HG02798 (cell line): ENCODE results near the gene FAM221B.

Experiments
- ATAC-seq: cut with Tn5 transposase; IDR thresholded peaks from one replicate; pipeline ENCODE4 v1.9.1; 2021; ENCODE audit warnings: mild to moderate bottlenecking; ENCODE audit not compliant: unreplicated experiment, poor library complexity

The FAM221B gene

DNA sequence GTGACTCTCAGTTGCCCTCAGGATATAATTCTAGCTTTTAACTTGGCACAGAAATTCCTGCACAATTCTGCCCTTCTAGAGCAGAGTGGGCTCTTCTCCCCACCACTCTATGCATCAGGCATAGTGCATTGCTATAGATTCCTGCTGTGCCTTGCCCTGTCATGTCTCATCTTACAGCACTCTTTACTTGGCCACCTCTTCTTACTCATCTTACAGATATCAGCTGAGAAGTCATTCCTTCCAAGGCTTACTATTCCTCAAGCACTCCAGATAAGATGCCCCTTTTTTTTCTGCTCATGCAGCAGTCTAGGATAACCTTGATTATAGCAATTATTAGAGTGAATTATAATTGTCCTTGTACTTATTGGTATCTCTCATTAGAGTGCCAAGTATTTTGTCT lies 5.6 kb downstream of the FAM221B start:
- no peak for ATAC-seq

DNA sequence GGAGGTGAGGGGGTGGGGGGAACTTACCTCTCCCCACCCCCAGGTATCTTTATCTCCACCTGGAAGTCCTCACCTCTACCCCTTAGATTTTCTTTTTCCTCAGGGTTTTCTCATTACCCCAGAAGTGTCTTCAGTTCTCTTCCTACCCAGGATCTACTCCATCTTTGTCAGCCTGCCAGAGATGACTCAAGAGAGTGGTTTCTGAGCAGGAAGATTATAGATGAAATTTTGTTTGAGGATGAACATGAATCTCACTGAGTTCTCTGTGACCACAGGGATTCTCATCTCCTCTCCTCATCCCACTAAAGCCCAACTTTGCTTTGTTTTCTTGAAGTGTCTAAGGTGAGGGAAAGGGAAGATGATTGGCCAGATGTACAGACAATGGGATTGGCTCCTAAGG lies 8.5 kb downstream of the FAM221B start:
- ATAC-seq: no peak

DNA sequence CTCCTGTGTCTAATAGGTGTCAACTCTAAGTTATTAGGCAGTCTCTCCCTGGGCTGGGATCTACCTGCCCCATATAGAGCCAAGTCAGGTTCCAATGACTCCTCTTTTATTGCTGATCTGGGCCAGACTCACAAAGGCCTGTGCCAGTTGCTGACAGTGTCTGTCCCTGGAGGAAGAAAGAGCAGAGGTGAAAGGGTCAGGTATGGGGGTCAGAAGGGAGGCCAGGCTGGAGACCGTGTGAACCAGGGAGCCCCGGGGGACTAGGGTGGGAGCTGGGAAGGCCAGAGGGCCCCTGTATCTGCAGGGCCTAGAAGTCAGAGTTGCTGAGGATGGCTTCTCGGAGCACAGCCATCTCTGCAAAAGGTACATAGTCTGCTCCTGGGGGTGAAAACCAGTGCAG lies 10.2 kb downstream of the FAM221B start:
- ATAC-seq: no peak

DNA sequence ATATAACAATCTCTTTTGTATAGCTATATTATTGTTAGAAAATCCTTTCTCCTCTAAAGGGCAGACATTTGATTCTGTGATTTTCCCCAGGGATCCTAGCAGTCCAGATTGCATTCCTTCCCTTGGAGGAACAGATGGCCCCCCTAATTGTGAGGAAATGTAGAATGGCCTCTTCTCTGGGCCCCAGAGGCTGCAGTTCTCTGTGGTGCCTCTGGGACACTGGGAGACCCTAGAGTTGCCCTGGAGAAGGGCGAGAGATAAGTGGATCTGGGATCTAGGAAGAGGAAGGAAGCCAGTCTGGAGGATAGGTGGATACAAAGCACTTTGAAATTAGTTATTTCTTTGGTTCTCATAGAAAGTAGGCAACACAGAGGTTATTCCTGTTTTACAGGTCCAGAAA lies 11.8 kb downstream of the FAM221B start:
- no peak for ATAC-seq

DNA sequence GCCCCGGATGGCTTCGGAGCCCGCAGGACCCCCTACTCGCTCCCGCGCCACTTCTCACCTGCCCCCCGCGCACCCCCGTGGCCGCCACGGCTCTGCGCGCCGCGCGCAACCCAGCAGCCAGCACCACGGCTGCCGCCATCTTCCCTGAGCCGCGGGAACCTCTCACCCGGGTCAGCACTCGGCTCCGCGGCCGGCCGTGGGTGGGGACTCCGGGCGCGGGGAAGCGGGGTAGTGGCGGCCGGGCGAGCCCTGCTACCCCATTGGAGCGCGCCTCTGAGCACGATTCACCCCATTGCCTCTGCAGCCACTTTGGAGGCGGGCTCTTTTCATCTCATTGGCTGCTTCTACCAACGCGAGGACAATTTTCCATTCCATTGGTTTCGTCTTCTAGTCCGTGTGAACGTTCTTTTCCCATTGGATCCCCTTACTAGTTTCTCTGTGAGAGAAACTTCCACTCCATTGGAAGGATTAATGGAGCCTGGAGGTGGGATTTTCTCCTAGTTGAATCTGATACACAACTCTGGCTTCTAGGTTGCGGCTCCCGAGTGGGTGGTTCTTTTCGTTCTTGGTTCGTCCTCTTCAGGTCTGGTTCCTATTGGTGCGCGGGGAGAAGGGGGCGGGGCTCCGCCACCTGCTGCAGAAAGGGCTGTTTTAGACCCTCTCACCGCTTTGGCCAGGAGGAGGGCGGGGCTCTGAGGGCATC lies 13.5 kb downstream of the FAM221B start, which contains the start of gene HINT2:
Gene HINT2 (minus strand): TSS at position 202 of the 703 bp plus-strand sequence. CDS start 63 bp downstream, at position 139.
- peak; percentile 79 for ATAC-seq

DNA sequence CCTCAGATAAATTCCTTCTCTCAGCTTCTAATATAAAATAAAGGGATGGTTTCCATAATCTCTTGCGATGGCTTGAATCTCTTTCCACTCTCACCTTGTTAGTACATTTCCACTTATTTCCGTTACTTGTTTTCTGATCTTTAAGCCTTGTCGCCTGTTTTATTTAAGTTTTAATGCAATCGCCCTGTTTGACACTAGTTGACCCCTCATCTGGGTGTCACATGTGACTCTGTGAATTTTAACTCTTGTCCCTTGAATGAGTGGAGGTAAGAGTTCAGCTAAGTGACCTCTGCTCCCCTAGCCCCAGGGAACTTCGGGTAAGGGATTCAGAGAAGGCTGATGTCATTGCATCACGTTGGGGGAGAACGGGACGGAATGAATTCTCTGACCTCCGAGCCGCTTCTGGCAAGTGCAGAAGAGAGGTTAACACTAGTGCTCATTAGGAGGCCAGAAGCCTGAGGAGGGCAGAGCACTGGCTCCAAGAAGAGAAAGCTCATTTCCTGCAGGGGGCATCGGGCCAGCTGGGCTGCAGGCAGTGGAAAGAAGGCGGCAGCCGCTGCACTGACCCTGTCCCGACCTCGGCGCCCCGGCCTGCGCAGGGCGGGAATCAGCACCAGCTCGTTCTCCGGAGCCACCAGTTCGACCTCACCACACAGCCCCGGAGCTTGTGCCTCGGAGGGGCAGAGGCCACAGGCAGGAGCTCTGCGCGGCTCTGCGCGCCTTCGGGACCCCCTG lies 14.3 kb downstream of the FAM221B start:
- peak; percentile 19 for ATAC-seq

DNA sequence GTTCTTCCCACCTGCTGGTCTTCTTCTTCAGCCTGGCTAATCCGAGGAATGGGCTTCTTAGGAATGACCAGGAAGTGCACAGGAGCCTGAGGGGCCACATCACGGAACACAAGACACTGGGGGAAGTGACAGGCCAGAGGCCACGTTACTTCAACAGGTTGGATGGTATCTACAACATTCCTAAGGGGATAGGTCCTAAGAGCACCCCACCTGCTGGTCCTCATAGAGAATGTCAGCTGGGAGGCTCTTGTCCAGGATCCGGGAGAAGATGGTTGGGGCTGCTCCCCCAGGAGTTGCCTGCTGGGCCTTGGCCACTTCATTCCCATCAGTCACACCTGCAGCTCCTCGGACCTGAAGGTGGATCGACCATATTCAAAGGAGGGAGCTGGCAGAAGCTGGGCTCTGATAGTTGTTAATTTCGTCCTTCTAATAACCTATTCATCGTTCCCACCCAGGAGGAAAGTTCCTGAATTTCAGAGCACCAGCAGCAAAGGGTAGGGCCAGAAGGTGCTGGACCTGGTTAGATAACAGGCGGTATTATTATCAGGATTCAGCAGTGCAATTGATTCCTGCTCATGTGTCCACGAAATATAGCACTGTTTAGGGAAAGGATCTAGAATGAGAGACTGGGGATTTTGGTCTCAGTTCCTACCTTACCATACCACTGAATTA lies 15.0 kb downstream of the FAM221B start:
- ATAC-seq: no peak

DNA sequence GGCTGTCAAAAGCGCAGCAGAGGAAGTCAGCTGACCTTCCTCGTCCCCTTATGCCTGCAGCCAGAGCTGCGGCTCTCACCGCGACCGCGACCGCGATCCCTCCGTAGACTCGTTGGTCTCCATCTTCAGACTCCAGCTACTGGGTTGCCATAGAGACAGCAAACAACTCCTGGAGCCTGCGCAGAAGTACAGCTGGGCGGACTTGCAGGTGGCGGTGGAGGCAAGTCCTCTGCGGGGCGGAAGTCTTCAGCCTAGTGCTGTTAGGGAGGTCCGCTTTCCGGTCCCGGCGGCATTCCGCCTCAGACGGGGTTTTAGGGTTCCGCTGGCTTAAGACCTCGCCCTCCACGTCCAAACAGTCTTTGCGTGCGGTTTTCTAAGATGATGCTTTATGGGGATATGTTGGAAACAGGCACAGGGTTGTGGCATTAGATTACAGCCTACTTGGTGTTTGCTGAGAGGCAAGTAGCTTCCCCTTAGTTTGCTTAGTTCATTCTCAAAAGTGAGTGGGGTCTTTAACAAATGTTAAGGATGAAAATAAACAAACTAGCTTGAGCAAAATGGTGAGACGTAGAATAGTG lies 16.4 kb downstream of the FAM221B start, which contains the start of gene SPAG8:
Gene SPAG8 (minus strand): TSS at position 238 of the 578 bp plus-strand sequence. CDS start 115 bp downstream, at position 123.
- peak; percentile 69 for ATAC-seq

DNA sequence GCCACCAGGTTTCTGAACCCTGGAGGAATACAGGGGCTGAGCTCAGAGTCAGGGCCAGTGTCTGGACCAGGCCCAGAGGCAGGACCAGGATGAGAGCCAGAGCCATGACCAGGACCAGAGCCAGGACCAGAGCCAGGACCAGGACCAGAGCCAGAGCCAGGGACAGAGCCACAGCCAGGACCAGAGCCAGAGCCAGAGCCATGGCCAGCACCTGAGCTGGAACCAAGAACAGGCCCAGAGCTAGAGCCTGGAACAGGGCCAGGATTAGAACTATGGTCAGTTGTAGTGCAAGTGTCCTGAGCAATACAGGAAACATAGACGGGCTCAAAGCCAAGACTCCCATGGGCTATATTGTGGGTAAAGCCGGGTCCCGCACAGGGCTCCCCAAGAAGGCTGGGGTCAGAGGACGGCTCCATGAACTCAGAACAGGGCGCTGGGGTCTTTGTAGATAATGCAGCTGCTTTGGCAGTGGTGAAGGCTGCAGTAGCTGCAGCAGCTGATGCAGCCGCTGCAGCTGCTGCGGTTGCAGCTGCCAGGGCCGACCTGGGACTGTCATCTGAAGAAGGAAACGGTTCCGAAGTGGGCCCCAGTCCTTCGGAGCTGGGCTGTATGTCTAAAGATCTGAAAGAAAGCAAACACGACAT lies 17.0 kb downstream of the FAM221B start:
- no peak for ATAC-seq

DNA sequence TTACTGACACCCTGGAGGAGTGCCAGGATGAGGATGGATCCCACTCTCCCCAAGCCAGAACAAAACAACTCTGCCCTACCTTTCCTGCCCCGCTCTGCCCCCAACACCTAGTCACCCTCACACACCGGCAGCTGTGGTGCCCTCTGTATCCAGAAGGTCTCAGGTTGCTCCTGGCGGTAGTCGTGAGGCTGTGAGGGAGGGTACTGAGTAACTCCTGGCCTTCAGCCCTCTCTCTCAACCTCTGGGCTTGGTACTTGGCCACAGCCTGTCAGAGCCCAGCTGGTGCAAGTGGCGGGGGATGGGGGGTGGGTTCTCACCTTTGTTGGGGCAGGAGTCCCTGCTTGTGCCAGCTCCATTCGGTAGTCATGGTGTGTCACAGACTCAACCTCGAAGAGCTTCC lies 18.4 kb downstream of the FAM221B start:
- ATAC-seq: no peak

DNA sequence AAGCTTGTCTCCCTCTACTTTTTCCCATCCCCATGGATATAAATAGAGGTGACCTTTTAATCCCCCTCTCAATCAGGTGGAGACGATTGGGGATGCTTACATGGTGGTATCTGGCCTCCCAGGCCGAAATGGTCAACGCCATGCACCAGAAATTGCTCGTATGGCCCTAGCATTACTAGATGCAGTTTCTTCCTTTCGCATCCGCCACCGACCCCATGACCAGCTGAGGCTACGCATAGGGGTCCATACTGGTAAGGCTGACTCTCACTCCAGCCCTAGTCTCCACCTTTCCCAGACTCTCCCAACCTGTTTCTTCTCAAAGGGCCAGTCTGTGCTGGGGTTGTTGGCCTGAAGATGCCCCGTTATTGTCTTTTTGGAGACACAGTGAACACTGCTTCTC lies 20.1 kb downstream of the FAM221B start:
- ATAC-seq: no peak

DNA sequence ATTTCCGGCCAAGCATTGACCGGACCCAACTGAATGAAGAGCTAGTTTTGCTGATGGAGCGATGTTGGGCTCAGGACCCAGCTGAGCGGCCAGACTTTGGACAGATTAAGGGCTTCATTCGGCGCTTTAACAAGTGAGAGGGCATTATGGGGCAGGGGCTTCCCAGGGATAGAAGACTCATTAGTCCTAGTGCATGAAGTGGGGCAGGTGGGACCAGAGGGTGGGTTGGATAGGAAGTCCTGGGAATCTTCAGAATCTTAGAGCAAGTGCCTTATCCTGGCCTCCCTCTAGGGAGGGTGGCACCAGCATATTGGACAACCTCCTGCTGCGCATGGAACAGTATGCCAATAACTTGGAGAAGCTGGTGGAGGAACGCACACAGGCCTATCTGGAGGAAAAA lies 22.4 kb downstream of the FAM221B start:
- no peak for ATAC-seq

DNA sequence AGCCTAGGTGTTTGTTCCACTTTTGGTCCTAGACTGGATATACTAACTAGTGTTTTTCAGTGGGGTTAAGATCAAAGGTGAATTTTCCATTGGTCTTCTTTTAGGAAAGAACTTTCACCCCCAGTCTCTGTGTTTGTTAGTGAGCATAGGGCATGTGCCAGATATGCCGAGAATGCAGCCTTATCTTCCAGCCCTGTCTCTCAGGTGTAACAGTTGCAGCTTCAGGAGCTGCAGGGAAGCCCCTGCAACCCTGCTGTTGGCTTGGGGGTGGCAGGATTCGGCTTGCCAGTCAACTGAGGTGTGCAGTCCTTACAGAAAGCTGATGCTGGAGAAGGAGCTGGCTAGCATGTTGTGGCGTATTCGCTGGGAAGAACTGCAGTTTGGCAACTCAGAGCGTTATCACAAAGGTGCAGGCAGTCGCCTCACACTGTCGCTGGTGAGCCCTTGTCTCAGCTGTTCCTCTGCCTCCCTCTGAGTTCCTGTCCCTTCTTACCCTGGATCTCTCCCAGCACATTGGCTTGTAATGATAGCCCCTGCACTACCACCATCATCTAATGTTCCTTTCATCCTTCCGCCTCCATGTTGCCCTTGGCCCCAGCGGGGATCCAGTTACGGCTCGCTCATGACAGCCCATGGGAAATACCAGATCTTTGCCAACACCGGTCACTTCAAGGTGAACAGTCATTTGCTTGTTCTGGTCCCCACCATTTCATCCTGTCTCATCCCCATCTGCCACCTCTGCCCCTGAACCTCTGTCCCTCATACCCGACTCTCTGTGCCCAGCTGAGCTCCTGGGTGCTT lies 27.0 kb downstream of the FAM221B start:
- ATAC-seq: no peak

DNA sequence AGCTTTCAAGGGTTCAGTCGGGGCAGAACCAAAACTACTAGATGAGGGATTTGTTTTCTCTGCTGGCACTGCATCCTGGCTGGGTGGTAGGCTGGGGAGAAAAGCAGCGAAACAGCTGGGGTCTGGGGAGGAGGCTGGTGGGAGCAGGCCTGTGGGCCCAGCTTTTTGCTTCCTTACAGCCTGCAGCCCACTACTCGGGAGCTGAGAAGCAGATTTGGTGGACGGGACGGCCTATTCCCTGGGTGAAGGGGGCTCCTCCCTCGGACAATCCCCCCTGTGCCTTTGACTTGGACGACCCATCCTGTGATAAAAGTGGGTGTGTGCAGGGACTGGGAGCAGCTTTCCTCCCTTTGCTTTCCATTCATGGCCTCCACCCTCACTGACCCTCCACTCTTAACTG lies 28.0 kb downstream of the FAM221B start:
- ATAC-seq: no peak

DNA sequence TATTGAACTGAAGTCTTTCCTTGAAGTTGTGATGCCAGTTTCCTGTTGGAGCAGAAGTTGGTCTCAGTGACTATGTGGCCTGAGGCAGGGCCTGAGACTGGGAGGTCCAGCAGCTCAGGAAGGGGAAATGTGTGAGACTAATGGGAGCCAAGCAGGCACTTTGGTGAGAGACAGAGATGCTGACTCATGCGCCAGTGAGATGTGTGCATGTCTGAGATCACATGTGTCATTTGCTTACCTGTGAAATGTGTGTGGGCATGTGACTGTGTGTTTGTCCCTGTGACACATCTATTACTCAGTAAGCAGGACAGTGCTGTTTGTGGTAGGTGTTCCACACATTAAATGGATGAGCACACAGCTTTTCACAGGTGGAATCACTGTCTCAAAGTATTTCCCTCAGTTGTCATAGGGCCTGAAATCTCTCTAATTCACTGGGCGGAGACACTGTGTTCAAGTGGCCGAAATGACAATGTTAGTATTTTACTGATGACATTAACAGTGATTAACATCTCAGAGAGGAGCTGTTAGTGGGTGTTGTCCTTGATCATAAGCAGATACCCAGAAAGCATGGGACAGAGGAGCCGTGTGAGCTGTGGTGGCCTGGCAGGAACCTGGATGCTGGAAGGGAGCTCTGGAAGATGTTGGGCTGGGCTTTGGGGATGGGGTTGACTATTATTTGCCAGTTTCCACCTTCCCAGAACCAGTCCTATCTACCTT lies 29.7 kb downstream of the FAM221B start:
- peak; percentile 50 for ATAC-seq

DNA sequence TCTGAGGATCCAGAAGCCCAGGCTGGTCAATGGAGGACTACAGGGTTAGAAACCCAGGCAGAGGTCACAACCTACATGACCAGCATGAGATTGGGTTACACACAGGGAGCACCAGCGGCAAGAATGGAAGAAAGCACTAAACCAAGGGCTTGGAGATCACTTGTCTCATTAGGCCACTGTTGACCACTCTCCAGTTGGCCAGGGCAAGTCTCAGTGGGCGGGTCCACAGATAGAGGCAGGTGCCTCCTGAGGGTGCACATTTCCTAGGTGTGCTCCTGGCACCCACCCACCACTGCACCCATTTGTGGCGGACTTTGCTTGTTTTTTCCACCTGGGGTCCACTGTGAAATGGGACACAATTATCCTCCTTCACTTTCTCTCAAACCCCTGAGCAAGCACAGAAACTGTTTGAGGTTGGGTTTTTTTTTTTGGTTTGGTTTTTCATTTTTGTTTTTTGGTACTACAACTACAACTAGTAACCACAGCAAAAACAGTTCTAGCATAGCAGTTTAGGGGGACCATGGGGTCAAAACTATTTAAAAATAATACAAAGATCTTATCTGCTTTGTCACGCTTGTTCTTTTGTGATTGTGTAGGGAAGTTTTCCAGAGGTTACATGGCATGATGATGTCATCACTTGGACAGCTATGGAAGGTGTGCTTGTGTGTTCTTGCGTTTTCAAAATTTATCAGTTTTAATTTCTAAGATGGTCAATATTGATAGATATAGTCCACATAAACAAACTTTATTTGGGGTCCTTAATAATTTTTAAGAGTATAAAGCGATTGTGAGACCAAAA lies 31.0 kb downstream of the FAM221B start:
- ATAC-seq: peak; percentile 53

DNA sequence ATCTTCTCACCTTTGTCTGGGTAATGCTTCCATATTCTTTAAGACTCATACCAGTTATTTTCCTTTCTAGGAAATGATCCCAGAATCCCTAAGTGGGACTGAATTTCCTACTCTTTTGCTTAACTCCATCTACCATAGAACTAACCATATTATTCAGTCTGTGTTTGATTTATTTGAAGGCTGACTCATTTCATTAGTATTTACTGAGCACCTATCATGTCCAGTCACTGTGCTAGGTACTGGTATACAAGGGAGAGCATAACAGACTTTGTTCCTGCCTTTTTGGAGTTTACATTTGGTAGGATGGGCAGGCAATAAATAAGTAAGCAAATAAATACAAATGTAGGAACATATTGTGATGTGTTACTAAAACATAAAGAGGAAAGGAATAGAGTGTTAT lies 32.8 kb downstream of the FAM221B start:
- no peak for ATAC-seq

DNA sequence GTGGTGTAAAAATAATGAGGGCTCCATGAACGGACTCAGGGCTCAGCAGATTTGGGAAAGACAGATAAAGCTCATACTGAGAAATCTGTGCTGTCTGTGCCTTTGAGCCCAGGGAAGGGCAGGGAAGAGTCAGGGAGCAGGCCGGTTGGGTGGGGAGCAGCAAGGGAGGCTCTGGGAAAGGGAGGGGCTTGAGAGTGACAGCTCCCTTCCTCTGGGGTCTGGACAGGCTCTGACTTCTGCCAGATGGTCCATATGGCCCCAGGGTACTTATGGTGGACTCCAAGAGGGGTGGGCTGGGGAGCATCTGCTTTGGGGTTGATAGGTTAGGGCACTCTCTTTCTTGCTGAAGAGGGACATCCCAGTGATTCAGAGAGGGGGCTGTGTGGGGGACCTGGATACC lies 35.1 kb downstream of the FAM221B start:
- ATAC-seq: no peak
